ENCODE results near the gene PYCR2.

Gene PYCR2

DNA sequence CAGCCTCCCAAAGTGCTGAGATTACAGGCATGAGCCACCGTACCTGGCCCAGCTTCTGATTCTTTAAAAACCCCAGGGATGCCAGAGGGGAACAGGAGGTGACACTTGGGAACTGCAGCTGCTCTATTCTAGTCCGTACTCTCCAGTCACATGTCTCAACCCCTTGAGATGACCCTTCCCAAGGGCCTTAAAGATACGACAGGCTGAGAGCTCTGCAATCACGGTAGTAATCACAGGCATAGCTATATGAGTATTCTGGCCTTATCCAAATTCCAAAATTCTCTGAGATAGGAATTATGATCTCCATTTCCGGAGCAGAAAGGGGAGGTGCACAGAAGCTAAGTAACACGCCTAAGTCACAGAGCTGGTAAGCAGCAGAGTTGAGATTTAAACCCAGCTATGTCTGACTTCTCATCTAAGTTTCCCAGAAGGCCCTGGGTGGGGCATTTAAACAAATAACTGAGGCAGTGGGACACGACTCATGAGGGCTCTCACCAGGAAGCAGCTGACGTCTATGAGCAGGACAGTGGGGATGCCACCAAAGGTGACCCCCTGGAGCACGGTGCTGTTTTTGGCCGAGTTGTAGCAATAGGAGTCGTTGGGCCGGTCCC lies 47.0 kb downstream of the PYCR2 start:
- no peak for DNase-seq (ENCODE audit: low spot score)

DNA sequence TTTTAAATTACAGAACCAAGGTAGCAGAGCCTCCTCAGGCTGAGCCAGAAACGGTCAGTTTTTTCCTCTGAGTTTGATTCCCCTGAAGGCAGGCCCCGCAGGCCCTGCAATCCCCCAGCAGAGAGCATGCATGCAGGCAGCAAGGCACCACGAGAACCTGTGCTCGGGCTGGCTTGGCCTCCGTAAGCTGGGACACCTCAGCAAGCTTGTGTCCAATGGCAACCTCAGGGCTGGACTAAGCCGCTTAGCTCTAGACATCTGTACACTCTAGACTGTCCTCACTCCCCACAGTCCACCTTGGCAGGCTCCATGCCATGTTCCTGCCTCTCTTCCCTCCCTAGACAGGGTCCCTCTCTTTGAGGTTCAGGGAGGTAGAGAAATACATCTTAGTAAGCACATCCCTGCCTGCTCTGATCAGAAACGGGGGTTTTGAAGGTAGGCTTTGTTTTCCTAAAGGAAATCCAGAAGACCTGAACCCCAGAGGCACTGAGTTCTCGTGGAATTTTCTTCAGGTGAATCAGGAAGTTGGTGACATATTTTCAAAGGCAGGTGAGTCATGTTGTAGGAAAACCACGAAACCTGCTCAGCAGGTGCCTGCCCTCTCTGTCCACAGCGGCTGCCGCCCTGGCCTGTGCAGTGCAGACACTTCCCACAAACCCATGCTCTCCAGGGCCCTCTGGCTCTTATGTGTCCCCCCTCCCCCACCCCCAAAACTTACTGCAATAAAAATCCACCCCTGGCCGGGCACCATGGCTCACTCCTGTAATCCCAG lies 48.8 kb downstream of the PYCR2 start:
- no peak for DNase-seq (ENCODE audit: low spot score)

GRCh38 chr1:225874431-225874830 lies 49.6 kb downstream of the PYCR2 start:
- DNase-seq (ENCODE audit: low spot score), result no peak

GRCh38 chr1:225873281-225873850 lies 50.7 kb downstream of the PYCR2 start:
- DNase-seq (ENCODE audit: low spot score), result no peak

DNA sequence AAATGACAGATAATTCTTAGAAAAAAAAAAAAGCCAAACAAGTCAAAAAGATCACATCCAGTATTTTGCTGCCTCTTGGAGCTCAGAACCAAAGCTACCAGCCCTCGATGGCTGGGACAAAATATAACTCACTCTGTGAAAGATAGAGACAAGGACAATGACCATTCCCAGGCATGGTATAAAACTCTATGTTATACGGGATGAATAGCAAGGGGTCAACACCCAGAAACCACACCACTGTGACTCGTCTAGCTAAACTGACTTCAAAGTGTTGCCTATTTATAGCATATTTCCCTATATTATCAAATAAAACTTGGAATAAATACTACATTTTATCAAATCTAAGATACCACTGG lies 52.0 kb downstream of the PYCR2 start:
- no peak for DNase-seq (ENCODE audit: low spot score)

DNA sequence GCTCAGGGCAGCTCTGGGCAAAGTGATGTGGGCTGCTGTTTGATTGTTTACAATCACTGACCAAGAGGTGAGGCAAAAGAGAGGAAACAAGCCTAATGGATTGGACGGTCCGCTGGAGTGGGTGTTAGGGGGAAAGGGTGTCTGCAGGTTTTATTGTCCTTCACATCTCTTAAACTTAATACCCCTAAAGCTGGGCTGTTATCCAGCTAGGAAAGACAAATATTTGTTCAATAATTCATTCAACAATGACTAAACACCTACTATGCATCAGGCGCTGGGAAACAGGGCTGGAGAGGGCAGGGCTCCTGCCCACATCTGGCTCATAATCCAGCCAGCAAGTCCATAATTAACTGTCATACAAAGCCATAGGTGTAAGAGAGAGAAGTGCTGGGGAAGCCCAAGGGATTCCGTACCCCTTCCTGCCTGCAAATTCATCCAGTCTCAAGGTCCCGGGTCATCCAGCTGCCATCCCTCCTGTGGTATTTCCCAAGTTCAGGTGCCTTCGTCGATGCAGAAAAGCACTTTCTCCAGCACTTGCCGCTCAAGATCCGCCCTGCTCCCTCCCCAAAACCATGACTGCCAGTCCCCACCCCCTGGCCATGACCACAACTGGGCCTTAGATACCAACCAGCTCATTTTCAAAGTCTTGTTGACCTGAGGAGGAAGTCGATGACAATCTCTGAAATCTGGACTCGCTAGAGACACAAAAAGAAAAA lies 52.5 kb downstream of the PYCR2 start:
- no peak for DNase-seq (ENCODE audit: low spot score)

GRCh38 chr1:225870911-225871310 lies 53.1 kb downstream of the PYCR2 start:
- no peak for DNase-seq (ENCODE audit: low spot score)
